ENCODE results near the gene CHST8.

Gene CHST8

GRCh38 chr19:33704271-33704670 lies 82.5 kb downstream of the CHST8 start:
- Histone ChIP-seq H2AFZ (ENCODE audit: low read depth, low read length, severe bottlenecking) (no peak overlapping the region), H3K27me3 (ENCODE audit: low read length) (no peaks in the 10 kb centered on the region), H3K4me3 (ENCODE audit: insufficient read depth, low read length, poor library complexity, severe bottlenecking) (no peak overlapping the region), H3K27ac (ENCODE audit: low read depth, low read length) (no peak overlapping the region), H3K79me2 (ENCODE audit: insufficient read depth, low read length) (no peaks in the 10 kb centered on the region), H3K9me2 (replicated peaks; ENCODE audit: insufficient read depth, low read length) (no peaks in the 10 kb centered on the region), H3K9ac (ENCODE audit: low read length) (no peak overlapping the region), H3K36me3 (ENCODE audit: low read length) (no peaks in the 10 kb centered on the region), H3K9me3 (ENCODE audit: insufficient read depth, low read length) (no peaks in the 10 kb centered on the region), H3K4me2 (ENCODE audit: low read depth, low read length, poor library complexity, severe bottlenecking) (no peak overlapping the region), H3F3A (ENCODE audit: insufficient read depth) (no peaks in the 10 kb centered on the region), H4K20me1 (ENCODE audit: low read depth, low read length) (no peaks in the 10 kb centered on the region)
- TF ChIP-seq EZH2phosphoT487 (conservative IDR thresholded peaks at IDR 0.05; ENCODE audit: low read length) (no peak), CTCF (IDR thresholded peaks at IDR 0.05; ENCODE audit: insufficient read depth, low read length, poor library complexity, severe bottlenecking) (no peak)

GRCh38 chr19:33705090-33705847 lies 83.5 kb downstream of the CHST8 start:
- H3K9ac ChIP-seq (ENCODE audit: low read length) = no peak overlapping the region
- no peaks in the 10 kb centered on the region for H3K9me3 ChIP-seq (ENCODE audit: insufficient read depth, low read length)
- H3K79me2 ChIP-seq (ENCODE audit: insufficient read depth, low read length) = no peaks in the 10 kb centered on the region
- no peaks in the 10 kb centered on the region for H4K20me1 ChIP-seq (ENCODE audit: low read depth, low read length)
- no peaks in the 10 kb centered on the region for H3K9me2 ChIP-seq (replicated peaks; ENCODE audit: insufficient read depth, low read length)
- H3K4me2 ChIP-seq (ENCODE audit: low read depth, low read length, poor library complexity, severe bottlenecking) = no peak overlapping the region
- H3K4me3 ChIP-seq (ENCODE audit: insufficient read depth, low read length, poor library complexity, severe bottlenecking) = no peak overlapping the region
- no peaks in the 10 kb centered on the region for H3K27me3 ChIP-seq (ENCODE audit: low read length)
- TF ChIP-seq CTCF (IDR thresholded peaks at IDR 0.05; ENCODE audit: insufficient read depth, low read length, poor library complexity, severe bottlenecking) = no peak
- TF ChIP-seq EZH2phosphoT487 (conservative IDR thresholded peaks at IDR 0.05; ENCODE audit: low read length) = no peak
- no peak overlapping the region for H2AFZ ChIP-seq (ENCODE audit: low read depth, low read length, severe bottlenecking)
- no peaks in the 10 kb centered on the region for H3F3A ChIP-seq (ENCODE audit: insufficient read depth)
- H3K27ac ChIP-seq (ENCODE audit: low read depth, low read length) = no peak overlapping the region
- H3K36me3 ChIP-seq (ENCODE audit: low read length) = no peaks in the 10 kb centered on the region

- TF ChIP-seq EZH2phosphoT487 (conservative IDR thresholded peaks at IDR 0.05; ENCODE audit: low read length) (no peak), CTCF (IDR thresholded peaks at IDR 0.05; ENCODE audit: insufficient read depth, low read length, poor library complexity, severe bottlenecking) (no peak)
- H3K9me3 ChIP-seq (ENCODE audit: insufficient read depth, low read length) = no peaks in the 10 kb centered on the region
These were observed 84.1 kb downstream of the CHST8 start for GRCh38 chr19:33705860-33706259.

More at GRCh38 chr19:33705860-33706259, 84.1 kb downstream of the CHST8 start:
- Histone ChIP-seq H3K9me2 (replicated peaks; ENCODE audit: insufficient read depth, low read length) (no peaks in the 10 kb centered on the region), H3K36me3 (ENCODE audit: low read length) (no peaks in the 10 kb centered on the region), H4K20me1 (ENCODE audit: low read depth, low read length) (no peaks in the 10 kb centered on the region), H3K27ac (ENCODE audit: low read depth, low read length) (no peak overlapping the region), H3K79me2 (ENCODE audit: insufficient read depth, low read length) (no peaks in the 10 kb centered on the region), H2AFZ (ENCODE audit: low read depth, low read length, severe bottlenecking) (no peak overlapping the region), H3K4me3 (ENCODE audit: insufficient read depth, low read length, poor library complexity, severe bottlenecking) (no peak overlapping the region), H3K27me3 (ENCODE audit: low read length) (no peaks in the 10 kb centered on the region), H3K9ac (ENCODE audit: low read length) (no peak overlapping the region), H3K4me2 (ENCODE audit: low read depth, low read length, poor library complexity, severe bottlenecking) (no peak overlapping the region), H3F3A (ENCODE audit: insufficient read depth) (no peaks in the 10 kb centered on the region)
